ENCODE data around the gene RNF212.

The RNF212 gene

GRCh38 chr4:1031956-1032795 is 81.2 kb downstream of the RNF212 start:
- Histone ChIP-seq H3K4me1 (no peaks in the 10 kb centered on the region), H3K27me3 (ENCODE audit: control insufficient read depth, insufficient read depth, low read length) (no peaks in the 10 kb centered on the region), H3K4me3 (ENCODE audit: low read depth, low read length) (no peak overlapping the region), H3K9ac (no peak overlapping the region), H2AFZ (no peak overlapping the region), H3K9me3 (ENCODE audit: control insufficient read depth, low read length) (no peaks in the 10 kb centered on the region), H3K4me2 (ENCODE audit: low read length) (no peak overlapping the region), H3K79me2 (no peaks in the 10 kb centered on the region), H3K27ac (no peak overlapping the region), H3K36me3 (ENCODE audit: control insufficient read depth, insufficient read depth, low read length) (no peaks in the 10 kb centered on the region)
- no peak for TF ChIP-seq CTCF (IDR thresholded peaks at IDR 0.05)

GRCh38 chr4:1031346-1031745 is 82.0 kb downstream of the RNF212 start:
- Histone ChIP-seq H3K9me3 (ENCODE audit: control insufficient read depth, low read length) (no peaks in the 10 kb centered on the region), H3K27me3 (ENCODE audit: control insufficient read depth, insufficient read depth, low read length) (no peaks in the 10 kb centered on the region), H3K4me3 (ENCODE audit: low read depth, low read length) (no peak overlapping the region), H3K4me2 (ENCODE audit: low read length) (no peak overlapping the region), H3K36me3 (ENCODE audit: control insufficient read depth, insufficient read depth, low read length) (no peaks in the 10 kb centered on the region), H3K27ac (no peak overlapping the region), H2AFZ (no peak overlapping the region), H3K4me1 (no peaks in the 10 kb centered on the region), H3K9ac (no peak overlapping the region), H3K79me2 (no peaks in the 10 kb centered on the region)
- no peak for TF ChIP-seq CTCF (IDR thresholded peaks at IDR 0.05)

- Histone ChIP-seq H3K79me2 (no peaks in the 10 kb centered on the region), H3K4me1 (no peaks in the 10 kb centered on the region), H3K4me2 (ENCODE audit: low read length) (no peak overlapping the region), H2AFZ (no peak overlapping the region), H3K27me3 (ENCODE audit: control insufficient read depth, insufficient read depth, low read length) (no peaks in the 10 kb centered on the region), H3K4me3 (ENCODE audit: low read depth, low read length) (no peak overlapping the region), H3K9ac (no peak overlapping the region), H3K27ac (no peak overlapping the region), H3K36me3 (ENCODE audit: control insufficient read depth, insufficient read depth, low read length) (no peaks in the 10 kb centered on the region), H3K9me3 (ENCODE audit: control insufficient read depth, low read length) (no peaks in the 10 kb centered on the region)
- no peak for TF ChIP-seq CTCF (IDR thresholded peaks at IDR 0.05)
Observed at GRCh38 chr4:1030559-1030958, 82.8 kb downstream of the RNF212 start.

GRCh38 chr4:1030031-1030430 is 83.3 kb downstream of the RNF212 start:
- no peaks in the 10 kb centered on the region for H3K27me3 ChIP-seq (ENCODE audit: control insufficient read depth, insufficient read depth, low read length)
- no peaks in the 10 kb centered on the region for H3K79me2 ChIP-seq
- no peak overlapping the region for H3K9ac ChIP-seq
- no peaks in the 10 kb centered on the region for H3K36me3 ChIP-seq (ENCODE audit: control insufficient read depth, insufficient read depth, low read length)
- H2AFZ ChIP-seq, result no peak overlapping the region
- H3K27ac ChIP-seq, result no peak overlapping the region
- no peaks in the 10 kb centered on the region for H3K4me1 ChIP-seq
- H3K4me3 ChIP-seq (ENCODE audit: low read depth, low read length), result no peak overlapping the region
- no peak overlapping the region for H3K4me2 ChIP-seq (ENCODE audit: low read length)
- no peak for TF ChIP-seq CTCF (IDR thresholded peaks at IDR 0.05)
- no peaks in the 10 kb centered on the region for H3K9me3 ChIP-seq (ENCODE audit: control insufficient read depth, low read length)

GRCh38 chr4:1029529-1029928 is 83.8 kb downstream of the RNF212 start:
- no peaks in the 10 kb centered on the region for H3K4me1 ChIP-seq

More at GRCh38 chr4:1029529-1029928, 83.8 kb downstream of the RNF212 start:
- H3K4me3 ChIP-seq (ENCODE audit: low read depth, low read length), result no peak overlapping the region
- no peak overlapping the region for H3K9ac ChIP-seq
- no peak overlapping the region for H3K27ac ChIP-seq
- TF ChIP-seq CTCF (IDR thresholded peaks at IDR 0.05), result no peak
- no peaks in the 10 kb centered on the region for H3K27me3 ChIP-seq (ENCODE audit: control insufficient read depth, insufficient read depth, low read length)
- no peaks in the 10 kb centered on the region for H3K79me2 ChIP-seq
- H3K36me3 ChIP-seq (ENCODE audit: control insufficient read depth, insufficient read depth, low read length), result no peaks in the 10 kb centered on the region
- H3K9me3 ChIP-seq (ENCODE audit: control insufficient read depth, low read length), result no peaks in the 10 kb centered on the region
- no peak overlapping the region for H3K4me2 ChIP-seq (ENCODE audit: low read length)
- no peak overlapping the region for H2AFZ ChIP-seq
